ENCODE data around the gene RNU1-4.
"Not testable (repeated sequence)": the region's sequence is repeated elsewhere in the genome, so short reads cannot be mapped to it uniquely, and the experiment has no call there.

RNU1-4 gene

GRCh38 chr1:16770896-16771446, 30.7 kb downstream of the RNU1-4 start:
- DNase-seq, result not testable (repeated sequence)

GRCh38 chr1:16772275-16773204, 32.2 kb downstream of the RNU1-4 start:
- DNase-seq, result not testable (repeated sequence)

DNA sequence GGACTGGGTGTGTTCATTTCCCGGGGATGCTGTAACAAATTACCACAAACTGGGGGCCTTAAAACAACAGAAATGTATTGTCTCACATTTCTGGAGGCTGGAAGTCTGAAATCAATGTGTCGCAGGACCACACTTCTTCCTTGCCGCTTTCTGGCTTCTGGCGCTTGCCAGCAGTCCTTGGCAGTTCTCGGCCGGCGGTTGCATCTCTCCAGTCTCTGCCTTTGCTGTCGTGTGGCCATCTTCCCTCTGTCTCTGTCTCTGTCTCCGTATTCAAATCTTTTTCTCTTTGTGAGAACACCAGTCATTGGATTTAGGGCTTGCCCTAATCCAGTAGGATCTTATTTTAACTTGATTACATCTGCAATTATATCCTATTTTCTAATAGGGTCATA, 32.9 kb downstream of the RNU1-4 start:
- not testable (repeated sequence) for DNase-seq

- DNase-seq, result not testable (repeated sequence)
Measured at GRCh38 chr1:16773723-16774122, 33.4 kb downstream of the RNU1-4 start.

DNA sequence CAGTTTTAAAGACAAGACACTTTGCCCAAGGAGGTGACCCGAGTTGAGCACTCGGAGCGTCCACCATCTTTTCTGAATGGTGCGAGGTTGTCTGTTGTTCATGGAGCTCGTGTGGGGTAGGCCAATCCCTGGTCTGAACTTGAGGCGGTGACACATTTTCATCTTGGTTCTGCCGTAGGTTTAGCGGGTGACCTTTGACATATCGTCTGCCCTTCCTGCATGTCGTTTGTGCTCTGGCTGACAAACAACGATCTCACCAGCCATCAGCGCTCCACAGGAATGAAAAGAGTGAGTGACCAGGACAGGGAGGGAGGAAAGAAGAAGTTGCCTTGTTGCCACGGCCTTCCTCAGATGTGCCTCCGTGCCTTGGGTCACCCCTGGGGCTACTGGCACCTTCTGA, 34.5 kb downstream of the RNU1-4 start:
- not testable (repeated sequence) for DNase-seq

DNA sequence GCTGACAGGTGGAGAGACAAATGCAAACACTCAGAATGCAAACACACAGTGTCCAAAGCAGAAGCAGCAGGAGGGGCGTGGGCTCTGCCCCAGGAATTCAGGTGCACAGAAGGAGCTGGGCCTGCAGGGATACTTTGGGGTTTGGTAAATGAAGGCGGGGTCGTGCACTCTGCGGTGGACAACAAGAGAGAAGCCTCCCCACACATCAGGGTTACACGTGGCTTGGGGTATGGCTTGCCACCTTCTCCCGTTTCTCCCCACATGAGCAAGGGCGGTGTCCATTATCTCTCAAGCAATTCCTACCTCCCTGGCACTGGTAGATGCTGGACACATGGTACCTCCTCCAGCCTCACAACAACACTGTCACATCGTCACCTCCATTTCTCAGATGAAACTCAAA, 35.0 kb downstream of the RNU1-4 start:
- not testable (repeated sequence) for DNase-seq

DNA sequence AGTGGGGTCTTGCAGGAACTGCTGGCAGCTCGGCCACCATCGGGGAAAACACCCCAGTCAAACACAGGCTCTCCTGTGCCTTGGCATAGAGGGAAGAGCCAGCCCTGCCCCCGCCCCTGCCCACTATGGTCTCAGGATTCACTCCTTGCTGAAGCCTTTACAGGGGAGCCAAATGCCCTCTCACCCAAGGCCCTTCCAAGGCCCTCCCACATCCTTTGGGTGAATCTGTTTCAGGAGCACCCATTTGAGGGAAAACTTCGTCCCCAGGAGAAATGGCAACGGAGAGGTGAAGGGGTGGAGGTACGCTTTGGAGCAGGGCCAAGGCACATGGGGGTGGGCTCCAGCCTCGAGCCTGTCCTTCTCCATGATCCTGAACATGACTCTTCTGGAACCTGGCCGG, 35.9 kb downstream of the RNU1-4 start:
- DNase-seq, result not testable (repeated sequence)

DNA sequence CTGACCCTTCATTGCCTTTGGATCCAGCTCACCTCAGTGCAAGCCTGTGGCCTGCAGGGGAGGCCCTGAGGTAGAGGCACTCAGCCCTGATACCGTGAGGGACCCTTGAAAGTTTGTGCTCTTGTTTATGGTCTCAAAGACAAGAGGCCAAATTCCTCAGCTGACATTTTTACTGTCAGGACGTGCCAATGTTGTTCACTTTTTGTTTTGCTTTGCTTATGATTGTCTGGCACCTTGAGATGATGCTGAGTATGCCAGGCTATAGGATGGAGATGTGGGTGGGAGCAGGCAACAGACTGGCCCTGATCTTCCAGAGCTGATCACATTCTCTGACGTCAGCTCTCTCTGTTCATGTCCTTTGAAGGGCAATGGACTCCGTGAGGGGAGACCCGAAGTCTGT, 36.5 kb downstream of the RNU1-4 start:
- DNase-seq, result not testable (repeated sequence)

- not testable (repeated sequence) for DNase-seq
Measured at GRCh38 chr1:16777821-16778220, 37.5 kb downstream of the RNU1-4 start.

GRCh38 chr1:16779525-16779924, 39.2 kb downstream of the RNU1-4 start:
- DNase-seq, result not testable (repeated sequence)

GRCh38 chr1:16781033-16781432, 40.7 kb downstream of the RNU1-4 start:
- not testable (repeated sequence) for DNase-seq

DNA sequence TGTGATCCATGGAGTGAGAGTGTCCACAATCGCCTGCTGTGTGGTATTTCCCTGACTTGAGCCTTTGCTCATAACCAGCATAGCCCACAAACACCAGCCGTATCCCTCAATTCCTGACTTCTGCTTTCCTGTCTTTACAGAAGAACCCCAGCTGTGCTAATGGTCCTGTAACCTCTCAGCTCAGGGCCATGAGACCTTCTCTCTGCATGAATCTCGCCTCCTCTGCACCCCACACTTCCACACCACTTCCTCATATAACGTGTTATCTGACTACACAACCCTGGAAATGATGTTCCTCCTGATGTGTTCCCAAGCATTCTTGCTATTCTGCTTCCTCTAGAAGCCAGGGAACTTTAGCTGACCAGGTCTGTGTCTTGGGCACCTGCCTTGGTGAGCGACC, 41.3 kb downstream of the RNU1-4 start:
- not testable (repeated sequence) for DNase-seq

GRCh38 chr1:16784955-16785354, 44.6 kb downstream of the RNU1-4 start:
- not testable (repeated sequence) for DNase-seq

DNA sequence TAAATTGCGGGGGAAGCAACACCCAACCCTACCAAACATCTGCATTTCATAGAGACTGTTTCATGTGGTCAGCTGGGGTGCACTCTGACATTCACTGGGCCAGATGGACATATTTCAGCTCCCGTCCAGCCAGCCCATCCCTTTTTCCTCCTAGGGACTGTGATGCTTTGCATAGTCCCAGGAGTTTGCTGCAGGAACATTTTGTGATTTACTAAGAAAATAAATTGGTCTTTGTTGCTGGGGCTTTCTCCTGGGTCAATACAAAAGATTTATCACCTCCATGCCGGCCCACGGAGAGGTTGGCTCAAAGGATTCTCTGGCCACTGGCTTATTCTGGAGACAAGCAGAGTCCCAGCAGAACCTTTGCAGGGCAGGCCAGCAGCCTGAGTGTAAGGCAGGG, 46.0 kb downstream of the RNU1-4 start:
- DNase-seq, result not testable (repeated sequence)

DNA sequence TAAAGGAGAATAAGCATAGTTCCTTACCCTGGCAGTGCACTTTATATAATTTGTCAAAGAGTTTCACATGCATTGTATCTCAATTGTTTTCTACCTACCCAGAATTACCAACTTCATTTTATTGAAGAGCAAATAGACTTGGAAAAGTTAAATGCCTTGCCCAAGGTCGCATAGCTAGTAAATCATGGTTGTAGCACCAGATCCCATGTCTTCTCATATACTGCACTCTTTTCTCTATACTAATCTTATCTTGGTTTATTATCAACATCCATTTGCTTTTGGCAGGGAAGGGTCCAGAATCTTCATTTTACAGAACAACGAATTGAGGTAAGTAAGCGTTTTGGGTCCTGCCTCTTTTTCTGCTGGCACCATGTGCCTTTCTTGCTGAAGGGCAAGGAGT, 46.9 kb downstream of the RNU1-4 start:
- DNase-seq, result not testable (repeated sequence)

- DNase-seq, result not testable (repeated sequence)
Measured at GRCh38 chr1:16787711-16788110, 47.4 kb downstream of the RNU1-4 start.

Measured in stimulated activated CD4-positive, alpha-beta T cell treated with anti-CD3 and anti-CD28 coated beads, Interleukin-4, amount 100 ng/mL, for 4 hours (primary cell).